Measurements from ENCODE around the gene ATG14.

ATG14 gene

DNA sequence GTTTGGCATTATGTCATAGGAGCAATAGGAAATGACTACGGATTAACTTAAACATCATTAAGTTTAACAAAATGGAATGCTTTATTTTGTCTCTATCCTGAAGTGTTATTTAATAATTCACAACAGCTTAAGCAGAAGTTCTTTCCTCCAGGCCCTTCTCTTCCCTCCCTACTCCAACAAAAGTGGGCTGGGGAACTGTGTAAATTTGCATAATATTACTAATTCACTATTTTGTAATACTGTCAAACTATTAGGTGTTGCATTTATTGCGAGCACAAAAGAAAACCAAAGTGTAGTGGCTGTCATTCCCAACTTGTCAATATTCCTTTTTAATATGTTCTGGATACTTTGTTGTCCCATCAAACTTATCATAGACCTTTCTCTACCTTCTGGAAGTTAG is 69.8 kb downstream of the ATG14 start:
- no peaks in the 10 kb centered on the region for H3K27me3 ChIP-seq (ENCODE audit: insufficient read depth, poor library complexity, severe bottlenecking)
- no peak overlapping the region for H3K4me3 ChIP-seq (replicated peaks; ENCODE audit: insufficient read depth, low read length)
- TF ChIP-seq, protein P1, sequence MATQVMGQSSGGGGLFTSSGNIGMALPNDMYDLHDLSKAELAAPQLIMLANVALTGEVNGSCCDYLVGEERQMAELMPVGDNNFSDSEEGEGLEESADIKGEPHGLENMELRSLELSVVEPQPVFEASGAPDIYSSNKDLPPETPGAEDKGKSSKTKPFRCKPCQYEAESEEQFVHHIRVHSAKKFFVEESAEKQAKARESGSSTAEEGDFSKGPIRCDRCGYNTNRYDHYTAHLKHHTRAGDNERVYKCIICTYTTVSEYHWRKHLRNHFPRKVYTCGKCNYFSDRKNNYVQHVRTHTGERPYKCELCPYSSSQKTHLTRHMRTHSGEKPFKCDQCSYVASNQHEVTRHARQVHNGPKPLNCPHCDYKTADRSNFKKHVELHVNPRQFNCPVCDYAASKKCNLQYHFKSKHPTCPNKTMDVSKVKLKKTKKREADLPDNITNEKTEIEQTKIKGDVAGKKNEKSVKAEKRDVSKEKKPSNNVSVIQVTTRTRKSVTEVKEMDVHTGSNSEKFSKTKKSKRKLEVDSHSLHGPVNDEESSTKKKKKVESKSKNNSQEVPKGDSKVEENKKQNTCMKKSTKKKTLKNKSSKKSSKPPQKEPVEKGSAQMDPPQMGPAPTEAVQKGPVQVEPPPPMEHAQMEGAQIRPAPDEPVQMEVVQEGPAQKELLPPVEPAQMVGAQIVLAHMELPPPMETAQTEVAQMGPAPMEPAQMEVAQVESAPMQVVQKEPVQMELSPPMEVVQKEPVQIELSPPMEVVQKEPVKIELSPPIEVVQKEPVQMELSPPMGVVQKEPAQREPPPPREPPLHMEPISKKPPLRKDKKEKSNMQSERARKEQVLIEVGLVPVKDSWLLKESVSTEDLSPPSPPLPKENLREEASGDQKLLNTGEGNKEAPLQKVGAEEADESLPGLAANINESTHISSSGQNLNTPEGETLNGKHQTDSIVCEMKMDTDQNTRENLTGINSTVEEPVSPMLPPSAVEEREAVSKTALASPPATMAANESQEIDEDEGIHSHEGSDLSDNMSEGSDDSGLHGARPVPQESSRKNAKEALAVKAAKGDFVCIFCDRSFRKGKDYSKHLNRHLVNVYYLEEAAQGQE (IDR thresholded peaks at IDR 0.05; ENCODE audit: insufficient replicate concordance, low read depth) = no peak
- TF ChIP-seq GABPA (IDR thresholded peaks at IDR 0.05; ENCODE audit: low read depth) = no peak
- TF ChIP-seq, protein P2, sequence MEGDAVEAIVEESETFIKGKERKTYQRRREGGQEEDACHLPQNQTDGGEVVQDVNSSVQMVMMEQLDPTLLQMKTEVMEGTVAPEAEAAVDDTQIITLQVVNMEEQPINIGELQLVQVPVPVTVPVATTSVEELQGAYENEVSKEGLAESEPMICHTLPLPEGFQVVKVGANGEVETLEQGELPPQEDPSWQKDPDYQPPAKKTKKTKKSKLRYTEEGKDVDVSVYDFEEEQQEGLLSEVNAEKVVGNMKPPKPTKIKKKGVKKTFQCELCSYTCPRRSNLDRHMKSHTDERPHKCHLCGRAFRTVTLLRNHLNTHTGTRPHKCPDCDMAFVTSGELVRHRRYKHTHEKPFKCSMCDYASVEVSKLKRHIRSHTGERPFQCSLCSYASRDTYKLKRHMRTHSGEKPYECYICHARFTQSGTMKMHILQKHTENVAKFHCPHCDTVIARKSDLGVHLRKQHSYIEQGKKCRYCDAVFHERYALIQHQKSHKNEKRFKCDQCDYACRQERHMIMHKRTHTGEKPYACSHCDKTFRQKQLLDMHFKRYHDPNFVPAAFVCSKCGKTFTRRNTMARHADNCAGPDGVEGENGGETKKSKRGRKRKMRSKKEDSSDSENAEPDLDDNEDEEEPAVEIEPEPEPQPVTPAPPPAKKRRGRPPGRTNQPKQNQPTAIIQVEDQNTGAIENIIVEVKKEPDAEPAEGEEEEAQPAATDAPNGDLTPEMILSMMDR (IDR thresholded peaks at IDR 0.05; ENCODE audit: insufficient read depth, low read length) = no peak
- TF ChIP-seq POLR2AphosphoS5 (IDR thresholded peaks at IDR 0.05; ENCODE audit: low read depth) = no peak
- TF ChIP-seq SPI1 (IDR thresholded peaks at IDR 0.05; ENCODE audit: borderline replicate concordance, low read depth) = no peak
- H3K27ac ChIP-seq (replicated peaks) = no peak overlapping the region
- no peak for DNase-seq (ENCODE audit: low read depth in 1 of 2, low spot score in 1 of 2)

DNA sequence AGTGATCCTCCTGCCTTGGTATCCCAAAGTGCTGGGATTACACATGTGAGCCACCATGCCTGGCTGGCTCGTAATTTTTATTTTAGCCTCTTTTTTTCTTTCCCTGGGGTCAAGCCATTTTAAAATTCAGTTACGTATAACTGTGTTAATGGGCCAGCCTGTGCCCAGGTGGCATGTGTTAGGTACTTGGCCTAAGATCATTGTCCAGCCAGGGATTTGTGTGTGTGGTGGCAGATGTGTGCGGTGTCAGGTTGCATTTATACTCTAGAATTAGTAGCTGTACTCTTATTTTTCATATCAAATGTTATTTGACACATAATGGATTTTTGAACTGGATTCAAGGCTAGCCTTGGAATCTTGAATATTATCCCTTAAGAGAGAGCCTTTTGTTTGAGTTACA is 71.1 kb downstream of the ATG14 start:
- H3K27me3 ChIP-seq (ENCODE audit: insufficient read depth, poor library complexity, severe bottlenecking) = no peaks in the 10 kb centered on the region
- DNase-seq (ENCODE audit: low read depth in 1 of 2, low spot score in 1 of 2) = no peak
- H3K27ac ChIP-seq (replicated peaks) = no peak overlapping the region
- TF ChIP-seq, protein P1 (IDR thresholded peaks at IDR 0.05; ENCODE audit: insufficient replicate concordance, low read depth) = no peak
- TF ChIP-seq POLR2AphosphoS5 (IDR thresholded peaks at IDR 0.05; ENCODE audit: low read depth) (no peak), GABPA (IDR thresholded peaks at IDR 0.05; ENCODE audit: low read depth) (no peak), SPI1 (IDR thresholded peaks at IDR 0.05; ENCODE audit: borderline replicate concordance, low read depth) (no peak)
- TF ChIP-seq, protein P2 (IDR thresholded peaks at IDR 0.05; ENCODE audit: insufficient read depth, low read length) = no peak
- no peak overlapping the region for H3K4me3 ChIP-seq (replicated peaks; ENCODE audit: insufficient read depth, low read length)

DNA sequence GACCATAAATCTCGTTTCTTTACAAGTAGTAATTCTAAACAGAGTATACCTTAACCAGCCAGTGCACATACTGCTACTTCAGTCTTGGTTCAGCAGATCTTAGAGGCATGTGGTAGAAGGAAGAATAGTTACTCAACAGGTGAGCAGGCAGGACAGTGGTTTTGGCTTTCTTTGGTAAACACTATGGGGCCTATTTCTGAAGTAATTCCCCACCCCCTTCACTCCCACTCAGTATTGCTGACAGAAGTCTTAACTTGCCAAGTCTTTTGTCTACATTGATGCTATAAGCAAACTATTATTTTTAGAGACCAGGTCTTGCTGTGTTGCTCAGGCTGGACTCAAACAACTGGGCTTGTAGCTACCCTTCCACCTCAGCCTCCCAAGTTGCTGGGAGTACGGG is 71.9 kb downstream of the ATG14 start:
- peak in 1 of 2 experiments; percentile 48 for DNase-seq (ENCODE audit: low read depth in 1 of 2, low spot score in 1 of 2)
- Histone ChIP-seq H3K27me3 (ENCODE audit: insufficient read depth, poor library complexity, severe bottlenecking) (no peaks in the 10 kb centered on the region), H3K27ac (replicated peaks) (no peak overlapping the region), H3K4me3 (replicated peaks; ENCODE audit: insufficient read depth, low read length) (no peak overlapping the region)
- TF ChIP-seq, protein P1 (IDR thresholded peaks at IDR 0.05; ENCODE audit: insufficient replicate concordance, low read depth) = no peak
- TF ChIP-seq GABPA (IDR thresholded peaks at IDR 0.05; ENCODE audit: low read depth) = no peak
- TF ChIP-seq, protein P2 (IDR thresholded peaks at IDR 0.05; ENCODE audit: insufficient read depth, low read length) = no peak
- no peak for TF ChIP-seq SPI1 (IDR thresholded peaks at IDR 0.05; ENCODE audit: borderline replicate concordance, low read depth)
- TF ChIP-seq POLR2AphosphoS5 (IDR thresholded peaks at IDR 0.05; ENCODE audit: low read depth) = no peak

All from HL-60 (cell line).